NCI-H1436 (cell line): ENCODE measurements around the gene MARK2.
"Not testable (repeated sequence)": the region's sequence is repeated elsewhere in the genome, so short reads cannot be mapped to it uniquely, and the experiment has no call there.

ENCODE experiments used
- DNase-seq: peaks from one replicate; lab custom pipeline; 2025; lab: John Stamatoyannopoulos, UW

Gene MARK2

GRCh38 chr11:63854696-63855095 is 15.8 kb downstream of the MARK2 start:
- no peak for DNase-seq

GRCh38 chr11:63855975-63856374 is 17.1 kb downstream of the MARK2 start:
- no peak for DNase-seq

- no peak for DNase-seq
These were observed 20.0 kb downstream of the MARK2 start for GRCh38 chr11:63858628-63859550.

- DNase-seq, result no peak
These were observed 24.0 kb downstream of the MARK2 start for GRCh38 chr11:63862923-63863322.

- DNase-seq, result not testable (repeated sequence)
These were observed 24.7 kb downstream of the MARK2 start for GRCh38 chr11:63863620-63864019.

GRCh38 chr11:63866211-63866610 is 27.3 kb downstream of the MARK2 start:
- no peak for DNase-seq

- DNase-seq, result no peak
These were observed 28.6 kb downstream of the MARK2 start for GRCh38 chr11:63867511-63867910.

GRCh38 chr11:63868399-63869064 is 29.6 kb downstream of the MARK2 start:
- no peak for DNase-seq

- DNase-seq, result no peak
These were observed 30.3 kb downstream of the MARK2 start for GRCh38 chr11:63869171-63869591.

GRCh38 chr11:63869683-63870082 is 30.8 kb downstream of the MARK2 start:
- no peak for DNase-seq

GRCh38 chr11:63870351-63871140 is 31.6 kb downstream of the MARK2 start:
- DNase-seq, result no peak

- DNase-seq, result no peak
These were observed 33.3 kb downstream of the MARK2 start for GRCh38 chr11:63871962-63872799.

GRCh38 chr11:63872800-63873197 is 33.9 kb downstream of the MARK2 start:
- DNase-seq, result no peak

- no peak for DNase-seq
These were observed 34.4 kb downstream of the MARK2 start for GRCh38 chr11:63873311-63873710.

- no peak for DNase-seq
These were observed 35.6 kb downstream of the MARK2 start for GRCh38 chr11:63874511-63874910.

GRCh38 chr11:63875506-63876065 is 36.7 kb downstream of the MARK2 start:
- DNase-seq, result no peak

- DNase-seq, result no peak
These were observed 37.7 kb downstream of the MARK2 start for GRCh38 chr11:63876616-63877015.

- no peak for DNase-seq
These were observed 38.8 kb downstream of the MARK2 start for GRCh38 chr11:63877658-63878241.

- DNase-seq, result no peak
These were observed 40.9 kb downstream of the MARK2 start for GRCh38 chr11:63879598-63880402.

GRCh38 chr11:63880403-63880790 is 41.5 kb downstream of the MARK2 start:
- no peak for DNase-seq
